ENCODE results near the gene ORC3. TPM values are rescaled to one million over a fixed set of nuclear protein-coding genes. Genes with fewer than 3 reads are reported as not detected.
"Not testable (repeated sequence)": the region's sequence is repeated elsewhere in the genome, so short reads cannot be mapped to it uniquely, and the experiment has no call there.

The ORC3 gene
- total RNA-seq, 6 donors from 2014 or later = 10.3 to 27.2 (median 17.2) TPM

GRCh38 chr6:87606199-87606598, 16.3 kb downstream of the ORC3 start:
- Histone ChIP-seq H3K27me3 (no peaks in the 10 kb centered on the region), H3K36me3 (peaks cover 0 to 29% (median 1%) of the 10 kb centered on the region in 4 donors), H3K4me3 (no peak overlapping the region), H3K4me1 (no peaks in the 10 kb centered on the region), H3K9me3 (no peaks in the 10 kb centered on the region), H3K27ac (no peak overlapping the region)
- WGBS, 2 donors = 84 to 97% methylated on average over 2 of the region's 2 CpGs
- ATAC-seq (ENCODE audit: low FRiP score in 2 of 2) (no peak), DNase-seq (no peak)
- TF ChIP-seq EP300 (IDR thresholded peaks at IDR 0.05) (no peak), POLR2AphosphoS5 (IDR thresholded peaks at IDR 0.05) (no peak), POLR2A (IDR thresholded peaks at IDR 0.05) (no peak), CTCF (IDR thresholded peaks at IDR 0.05) (no peak)

- Histone ChIP-seq H3K9me3 (no peaks in the 10 kb centered on the region), H3K4me1 (no peaks in the 10 kb centered on the region), H3K27me3 (no peaks in the 10 kb centered on the region), H3K27ac (no peak overlapping the region), H3K4me3 (no peak overlapping the region), H3K36me3 (peaks cover 5 to 51% (median 14%) of the 10 kb centered on the region in 4 donors)
- 67 to 89% methylated on average over 3 of the region's 3 CpGs for WGBS, 2 donors
- TF ChIP-seq EP300 (IDR thresholded peaks at IDR 0.05) (no peak), POLR2AphosphoS5 (IDR thresholded peaks at IDR 0.05) (no peak), CTCF (IDR thresholded peaks at IDR 0.05) (no peak), POLR2A (IDR thresholded peaks at IDR 0.05) (no peak)
- DNase-seq = no peak
- no peak for ATAC-seq (ENCODE audit: low FRiP score in 2 of 2)
Observed at GRCh38 chr6:87608802-87609201, 18.9 kb downstream of the ORC3 start.

- not testable (repeated sequence) for H3K4me3 ChIP-seq; H3K27ac ChIP-seq; ATAC-seq (ENCODE audit: low FRiP score in 2 of 2); H3K27me3 ChIP-seq; DNase-seq; H3K9me3 ChIP-seq; H3K4me1 ChIP-seq
- WGBS, 2 donors = 89 to 93% methylated on average over 2 of the region's 2 CpGs
- peaks cover 5 to 49% (median 17%) of the 10 kb centered on the region in 4 donors for H3K36me3 ChIP-seq
Observed at GRCh38 chr6:87613018-87613417, 23.1 kb downstream of the ORC3 start.

GRCh38 chr6:87617405-87617804, 27.5 kb downstream of the ORC3 start:
- Histone ChIP-seq H3K27ac (no peak overlapping the region), H3K4me3 (no peak overlapping the region), H3K36me3 (peaks cover 5 to 29% (median 12%) of the 10 kb centered on the region in 4 donors), H3K9me3 (no peaks in the 10 kb centered on the region), H3K27me3 (no peaks in the 10 kb centered on the region), H3K4me1 (no peaks in the 10 kb centered on the region)
- TF ChIP-seq EP300 (IDR thresholded peaks at IDR 0.05) (no peak), POLR2AphosphoS5 (IDR thresholded peaks at IDR 0.05) (no peak), POLR2A (IDR thresholded peaks at IDR 0.05) (no peak), CTCF (IDR thresholded peaks at IDR 0.05) (no peak)
- DNase-seq (no peak), ATAC-seq (ENCODE audit: low FRiP score in 2 of 2) (no peak)
- WGBS, 2 donors = 95 to 97% methylated on average over 4 of the region's 4 CpGs

- Histone ChIP-seq H3K4me1 (peaks cover 0 to 5% (median 0%) of the 10 kb centered on the region in 4 donors), H3K9me3 (no peaks in the 10 kb centered on the region), H3K36me3 (peaks cover 0 to 17% (median 4%) of the 10 kb centered on the region in 4 donors), H3K27ac (no peak overlapping the region), H3K4me3 (no peak overlapping the region), H3K27me3 (no peaks in the 10 kb centered on the region)
- ATAC-seq (ENCODE audit: low FRiP score in 2 of 2) (no peak), DNase-seq (no peak)
- TF ChIP-seq POLR2A (IDR thresholded peaks at IDR 0.05) = no peak
- WGBS, 2 donors = 91 to 97% methylated on average over 3 of the region's 3 CpGs
Observed at GRCh38 chr6:87618531-87618930, 28.6 kb downstream of the ORC3 start.

- peak overlapping the region in 1 of 4 donors; percentile 17 for H3K27ac ChIP-seq
- H3K9me3 ChIP-seq = no peaks in the 10 kb centered on the region
- no peak for DNase-seq
- 94 to 95% methylated on average over 3 of the region's 3 CpGs for WGBS, 2 donors
- peaks cover 0 to 5% (median 0%) of the 10 kb centered on the region in 4 donors for H3K4me1 ChIP-seq
- H3K36me3 ChIP-seq = peaks cover 0 to 8% (median 0%) of the 10 kb centered on the region in 4 donors
- no peak overlapping the region for H3K4me3 ChIP-seq
- ATAC-seq (ENCODE audit: low FRiP score in 2 of 2) = no peak
- no peak for TF ChIP-seq EP300 (IDR thresholded peaks at IDR 0.05)
- no peak for TF ChIP-seq POLR2A (IDR thresholded peaks at IDR 0.05)
- TF ChIP-seq POLR2AphosphoS5 (IDR thresholded peaks at IDR 0.05) = no peak
- no peaks in the 10 kb centered on the region for H3K27me3 ChIP-seq
Observed at GRCh38 chr6:87623248-87623647, 33.3 kb downstream of the ORC3 start.

Data from upper lobe of left lung (tissue), 6 donors.